Keratinocyte (primary cell): ENCODE results near the gene NXN. TPM values are rescaled to one million over a fixed set of nuclear protein-coding genes. Genes with fewer than 3 reads are reported as not detected.

Experiments used
- DNase-seq: peaks from one replicate; pipeline ENCODE4 v3.0.0-alpha.2; 2011; ENCODE audit warnings: low read depth, missing footprints, low spot score
- FAIRE-seq: peaks from 2 replicates; lab custom pipeline; 2011; peaks lifted over from hg19 to GRCh38; lab: Jason Lieb, UNC
- H2AFZ ChIP-seq: 2 replicates; pipeline ENCODE4 v1.6.0; 2012; ENCODE audit warnings: low read length, control low read depth, inconsistent platforms; ENCODE audit not compliant: control insufficient read depth
- H3K27ac ChIP-seq: 2 replicates; pipeline ENCODE4 v1.5.1; 2011; ENCODE audit warnings: low read length; ENCODE audit not compliant: control insufficient read depth, insufficient read depth
- H3K27me3 ChIP-seq: 3 replicates; pipeline ENCODE4 v1.6.0; 2011; ENCODE audit warnings: low read length; ENCODE audit not compliant: control insufficient read depth, insufficient read depth; ENCODE audit errors: extremely low read depth
- H3K36me3 ChIP-seq, 2 experiments: 2 replicates in 1 of 2; 3 replicates in 1 of 2; pipeline ENCODE4 v1.5.1; 2011; ENCODE audit warnings: low read length in 2 of 2, mild to moderate bottlenecking in 1 of 2; ENCODE audit not compliant: control insufficient read depth in 2 of 2, insufficient read depth in 2 of 2; ENCODE audit errors: extremely low read depth in 1 of 2
- H3K4me1 ChIP-seq: 3 replicates; pipeline ENCODE4 v1.5.1; 2011; ENCODE audit warnings: low read length; ENCODE audit not compliant: control insufficient read depth, insufficient read depth; ENCODE audit errors: extremely low read depth
- H3K4me2 ChIP-seq: 3 replicates; pipeline ENCODE4 v1.6.0; 2011; ENCODE audit warnings: low read depth, low read length; ENCODE audit not compliant: control insufficient read depth, insufficient read depth; ENCODE audit errors: extremely low read depth
- H3K4me3 ChIP-seq, 3 experiments: fragments of 200-600 bp in 1 of 3; sonication (generic) in 1 of 3; 2 replicates in 2 of 3; 3 replicates in 1 of 3; pipeline ENCODE4 v1.5.1; 2011 to 2016; ENCODE audit warnings: low read length in 3 of 3, mild to moderate bottlenecking in 3 of 3, control low read depth in 2 of 3, inconsistent platforms in 1 of 3, low read depth in 1 of 3, mixed read lengths in 1 of 3, mixed run types in 1 of 3, moderate library complexity in 1 of 3; ENCODE audit not compliant: control insufficient read depth in 2 of 3, insufficient read depth in 2 of 3; ENCODE audit errors: extremely low read depth in 1 of 3
- H3K79me2 ChIP-seq: 2 replicates; pipeline ENCODE4 v1.6.0; 2012; ENCODE audit warnings: low read length; ENCODE audit not compliant: control insufficient read depth, insufficient read depth
- H3K9ac ChIP-seq: 3 replicates; pipeline ENCODE4 v1.6.0; 2011; ENCODE audit warnings: low read length; ENCODE audit not compliant: control insufficient read depth, insufficient read depth; ENCODE audit errors: extremely low read depth
- H3K9me1 ChIP-seq: 3 replicates; pipeline ENCODE4 v1.6.0; 2011; ENCODE audit warnings: low read length; ENCODE audit not compliant: control insufficient read depth, insufficient read depth; ENCODE audit errors: extremely low read depth
- H3K9me3 ChIP-seq: 2 replicates; pipeline ENCODE4 v1.5.1; 2012; ENCODE audit warnings: low read depth, low read length; ENCODE audit not compliant: control insufficient read depth
- H4K20me1 ChIP-seq: 3 replicates; pipeline ENCODE4 v1.6.0; 2011; ENCODE audit warnings: low read length; ENCODE audit not compliant: control insufficient read depth, insufficient read depth; ENCODE audit errors: extremely low read depth
- CTCF ChIP-seq, 3 experiments: IDR thresholded peaks in 1 of 3; conservative IDR thresholded peaks in 1 of 3; optimal IDR thresholded peaks in 1 of 3; 2 replicates in 2 of 3; 3 replicates in 1 of 3; pipeline versions ENCODE3 to v1.5.1; 2011; ENCODE audit warnings: low read length in 3 of 3, mild to moderate bottlenecking in 3 of 3, moderate library complexity in 2 of 3, control low read depth in 1 of 3, inconsistent platforms in 1 of 3; ENCODE audit not compliant: insufficient read depth in 2 of 3; ENCODE audit errors: extremely low read depth in 1 of 3
- EZH2 ChIP-seq: IDR thresholded peaks from one replicate; pipeline ENCODE4 v1.6.1; 2012; ENCODE audit warnings: inconsistent platforms, mild to moderate bottlenecking, low read length, moderate library complexity
- dilution Hi-C: fragments of 300-500 bp; cut with MboI; formaldehyde crosslinking; loops from one replicate; pipeline ENCODE4 v1.7.0; 2020; ENCODE audit warnings: low sequenced_read_pairs; ENCODE audit not compliant: extremely low pct_ligation_motif_present
- polyA plus RNA-seq, 5 experiments: library from polyadenylated mRNA; depleted of rRNA in 3 of 5; stranded (reverse) in 3 of 5; stranded (forward) in 1 of 5; unstranded in 1 of 5; fragments of >200 nt; gene quantifications; 1 replicate in 1 of 5; 2 replicates in 3 of 5; 3 replicates in 1 of 5; pipeline versions ENCODE4 v1.2.1 to v1.2.3, GENCODE V29; 2011 to 2012; ENCODE audit warnings: missing spikeins in 2 of 5, low read depth in 1 of 5, low replicate concordance in 1 of 5

The NXN gene
- polyA plus RNA-seq, 1 donor (not counting 4 experiments of a cell fraction or from before 2014, with no cell fraction given) = 94.4 TPM

GRCh38 chr17:795276-795675, 184.3 kb downstream of the NXN start:
- no peak overlapping the region for H2AFZ ChIP-seq
- dilution Hi-C loops = loop anchor here (25.0 kb wide), 1 partner anchor 192 kb away; the partner anchor contains the start of genes NXN and TIMM22

GRCh38 chr17:794876-795275, 184.7 kb downstream of the NXN start:
- Histone ChIP-seq H2AFZ (no peak overlapping the region), H3K9ac (peak overlapping the region; percentile 4), H3K27ac (no peak overlapping the region), H3K9me1 (no peaks in the 10 kb centered on the region), H3K4me3 (no peak overlapping the region), H3K36me3 (peaks cover 13 to 26% of the 10 kb centered on the region in 2 experiments), H3K9me3 (no peaks in the 10 kb centered on the region), H3K4me2 (no peak overlapping the region), H3K27me3 (no peaks in the 10 kb centered on the region), H3K4me1 (peaks cover 23% of the 10 kb centered on the region), H4K20me1 (no peaks in the 10 kb centered on the region), H3K79me2 (peaks cover 2% of the 10 kb centered on the region)
- peak; percentile 44 for FAIRE-seq
- dilution Hi-C loops = loop anchor here (25.0 kb wide), 1 partner anchor 192 kb away; the partner anchor contains the start of genes NXN and TIMM22
- no peak for DNase-seq
- no peak for TF ChIP-seq EZH2
- TF ChIP-seq CTCF (optimal IDR thresholded peaks at IDR 0.05 in 1 of 3, IDR thresholded peaks at IDR 0.05 in 1 of 3, conservative IDR thresholded peaks at IDR 0.05 in 1 of 3; ENCODE audit: extremely low read depth in 1 of 3, insufficient read depth in 2 of 3, low read length in 3 of 3) = peak; percentile 60 to 87 (median 73)

More at GRCh38 chr17:795276-795675, 184.3 kb downstream of the NXN start:
- TF ChIP-seq EZH2 (no peak), CTCF (optimal IDR thresholded peaks at IDR 0.05 in 1 of 3, IDR thresholded peaks at IDR 0.05 in 1 of 3, conservative IDR thresholded peaks at IDR 0.05 in 1 of 3; ENCODE audit: extremely low read depth in 1 of 3, insufficient read depth in 2 of 3, low read length in 3 of 3) (no peak)
- peaks cover 2% of the 10 kb centered on the region for H3K79me2 ChIP-seq
- no peak overlapping the region for H3K4me2 ChIP-seq
- no peaks in the 10 kb centered on the region for H3K9me1 ChIP-seq
- no peak overlapping the region for H3K9ac ChIP-seq
- H3K27me3 ChIP-seq = no peaks in the 10 kb centered on the region
- no peaks in the 10 kb centered on the region for H3K9me3 ChIP-seq
- no peak overlapping the region for H3K4me3 ChIP-seq
- DNase-seq (no peak), FAIRE-seq (no peak)
- H3K4me1 ChIP-seq = peaks cover 20% of the 10 kb centered on the region
- H3K27ac ChIP-seq = no peak overlapping the region
- no peaks in the 10 kb centered on the region for H4K20me1 ChIP-seq
- H3K36me3 ChIP-seq = peaks cover 13 to 26% of the 10 kb centered on the region in 2 experiments
